ENCODE results near the gene STAT4. TPM values are rescaled to one million over a fixed set of nuclear protein-coding genes. Genes with fewer than 3 reads are reported as not detected.

Gene STAT4
- polyA plus RNA-seq, 1 experiment, result 1.5 TPM

DNA sequence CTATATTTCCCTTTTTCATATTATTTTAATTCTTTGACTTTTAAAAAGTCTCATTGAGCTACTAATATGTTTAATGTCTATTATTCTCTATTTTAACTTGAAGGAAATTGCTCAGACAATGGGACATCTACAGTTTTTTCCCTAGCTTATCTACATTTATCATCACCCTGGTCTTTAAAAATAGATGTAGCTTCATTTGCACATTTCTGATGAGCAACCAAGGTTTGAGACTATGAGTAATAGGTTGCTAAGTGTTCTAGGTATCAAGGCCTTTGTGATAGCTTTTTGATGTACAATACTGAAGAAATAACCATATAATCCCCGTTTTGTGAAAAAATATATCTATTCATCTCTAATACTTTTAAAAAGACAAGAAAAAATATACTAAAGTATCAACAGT lies 47.0 kb downstream of the STAT4 start:
- ChIA-PET POLR2A (no interaction called here), CTCF (interaction anchor here (0.5 to 1.1 kb wide), 3 partner anchors 13 to 743 kb away, joined by 3 read pairs; partner anchors contain the start of gene CAVIN2)
- H3K4me3 ChIP-seq (ENCODE audit: low read depth, low read length), result no peak overlapping the region
- DNase-seq (ENCODE audit: low read depth), result no peak
- TF ChIP-seq, protein P1, sequence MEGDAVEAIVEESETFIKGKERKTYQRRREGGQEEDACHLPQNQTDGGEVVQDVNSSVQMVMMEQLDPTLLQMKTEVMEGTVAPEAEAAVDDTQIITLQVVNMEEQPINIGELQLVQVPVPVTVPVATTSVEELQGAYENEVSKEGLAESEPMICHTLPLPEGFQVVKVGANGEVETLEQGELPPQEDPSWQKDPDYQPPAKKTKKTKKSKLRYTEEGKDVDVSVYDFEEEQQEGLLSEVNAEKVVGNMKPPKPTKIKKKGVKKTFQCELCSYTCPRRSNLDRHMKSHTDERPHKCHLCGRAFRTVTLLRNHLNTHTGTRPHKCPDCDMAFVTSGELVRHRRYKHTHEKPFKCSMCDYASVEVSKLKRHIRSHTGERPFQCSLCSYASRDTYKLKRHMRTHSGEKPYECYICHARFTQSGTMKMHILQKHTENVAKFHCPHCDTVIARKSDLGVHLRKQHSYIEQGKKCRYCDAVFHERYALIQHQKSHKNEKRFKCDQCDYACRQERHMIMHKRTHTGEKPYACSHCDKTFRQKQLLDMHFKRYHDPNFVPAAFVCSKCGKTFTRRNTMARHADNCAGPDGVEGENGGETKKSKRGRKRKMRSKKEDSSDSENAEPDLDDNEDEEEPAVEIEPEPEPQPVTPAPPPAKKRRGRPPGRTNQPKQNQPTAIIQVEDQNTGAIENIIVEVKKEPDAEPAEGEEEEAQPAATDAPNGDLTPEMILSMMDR (IDR thresholded peaks at IDR 0.05; ENCODE audit: insufficient read depth, low read depth, low read length), result no peak
- H3K36me3 ChIP-seq (ENCODE audit: control insufficient read depth, insufficient read depth, low read length), result no peaks in the 10 kb centered on the region
- H3K27me3 ChIP-seq (ENCODE audit: control insufficient read depth, insufficient read depth, low read length), result no peaks in the 10 kb centered on the region

DNA sequence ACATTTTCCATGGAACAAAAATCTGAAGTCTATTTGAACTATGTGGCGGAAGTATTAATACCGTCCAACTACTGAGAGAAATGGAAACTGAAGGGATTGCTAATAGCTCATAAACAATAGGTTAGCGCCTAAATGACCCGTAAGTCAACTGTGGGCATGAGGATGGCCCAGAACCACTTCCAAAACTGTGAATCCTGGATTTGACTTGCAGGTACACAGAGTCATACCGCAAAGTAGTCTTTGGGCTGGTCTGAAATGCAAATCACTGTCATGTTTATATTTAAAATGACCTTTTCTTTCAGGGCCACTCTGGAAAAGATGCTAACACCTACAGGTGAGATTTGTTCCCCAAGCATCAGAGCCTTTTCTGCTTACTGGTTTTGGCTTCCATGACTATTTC lies 50.6 kb downstream of the STAT4 start:
- TF ChIP-seq, protein P1 (IDR thresholded peaks at IDR 0.05; ENCODE audit: insufficient read depth, low read depth, low read length), result no peak
- Histone ChIP-seq H3K27me3 (ENCODE audit: control insufficient read depth, insufficient read depth, low read length) (no peaks in the 10 kb centered on the region), H3K4me3 (ENCODE audit: low read depth, low read length) (no peak overlapping the region), H3K36me3 (ENCODE audit: control insufficient read depth, insufficient read depth, low read length) (no peaks in the 10 kb centered on the region)
- CTCF ChIA-PET, result no interaction called here
- DNase-seq (ENCODE audit: low read depth), result no peak
- POLR2A ChIA-PET, result no interaction called here

DNA sequence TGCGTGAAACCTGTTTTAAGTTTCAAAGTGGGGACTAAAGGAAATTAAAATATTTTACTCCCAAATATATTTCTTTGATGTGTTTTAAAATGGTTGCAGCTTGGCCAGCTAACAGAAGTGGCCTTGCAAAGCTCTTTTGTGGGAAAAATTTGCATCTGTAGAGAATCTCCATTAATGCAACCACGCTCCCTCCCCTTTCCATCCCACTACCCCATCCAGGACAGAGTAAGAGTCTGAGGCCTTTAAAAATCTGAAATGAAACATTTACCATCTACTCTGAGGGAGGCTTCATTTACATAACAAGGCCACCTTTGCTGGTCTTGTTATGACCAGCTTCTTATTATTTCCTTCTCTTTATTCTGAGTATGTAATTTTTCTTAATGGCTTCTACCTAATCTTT lies 63.5 kb downstream of the STAT4 start:
- no peak for DNase-seq (ENCODE audit: low read depth)
- no peaks in the 10 kb centered on the region for H3K36me3 ChIP-seq (ENCODE audit: control insufficient read depth, insufficient read depth, low read length)
- POLR2A ChIA-PET, result no interaction called here
- CTCF ChIA-PET, result no interaction called here
- no peak overlapping the region for H3K4me3 ChIP-seq (ENCODE audit: low read depth, low read length)
- TF ChIP-seq, protein P1 (IDR thresholded peaks at IDR 0.05; ENCODE audit: insufficient read depth, low read depth, low read length), result no peak
- H3K27me3 ChIP-seq (ENCODE audit: control insufficient read depth, insufficient read depth, low read length), result no peaks in the 10 kb centered on the region; the same call in 1 of the 2 replicates

DNA sequence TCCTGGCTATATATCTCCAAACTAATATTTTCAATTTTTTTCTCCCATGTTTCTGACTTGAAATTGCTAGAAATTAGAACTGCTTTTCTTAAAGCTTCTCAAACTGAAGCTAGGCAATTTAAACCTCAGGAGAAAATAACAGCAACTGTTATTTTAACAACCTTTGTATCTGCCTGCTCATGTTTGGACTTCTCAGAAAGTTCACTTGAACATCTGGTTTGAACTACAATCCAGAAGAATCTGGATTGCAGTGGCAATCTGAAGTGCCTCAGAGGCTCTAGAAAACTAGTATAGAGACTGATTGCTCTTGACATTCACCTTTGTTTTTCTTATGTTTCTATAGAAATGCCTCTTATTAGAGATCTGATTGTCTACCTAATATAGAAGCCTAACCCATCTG lies 64.1 kb downstream of the STAT4 start:
- H3K27me3 ChIP-seq (ENCODE audit: control insufficient read depth, insufficient read depth, low read length), result no peaks in the 10 kb centered on the region
- H3K4me3 ChIP-seq (ENCODE audit: low read depth, low read length), result no peak overlapping the region
- TF ChIP-seq, protein P1 (IDR thresholded peaks at IDR 0.05; ENCODE audit: insufficient read depth, low read depth, low read length), result no peak
- DNase-seq (ENCODE audit: low read depth), result no peak
- ChIA-PET CTCF (no interaction called here), POLR2A (no interaction called here)
- H3K36me3 ChIP-seq (ENCODE audit: control insufficient read depth, insufficient read depth, low read length), result no peaks in the 10 kb centered on the region

DNA sequence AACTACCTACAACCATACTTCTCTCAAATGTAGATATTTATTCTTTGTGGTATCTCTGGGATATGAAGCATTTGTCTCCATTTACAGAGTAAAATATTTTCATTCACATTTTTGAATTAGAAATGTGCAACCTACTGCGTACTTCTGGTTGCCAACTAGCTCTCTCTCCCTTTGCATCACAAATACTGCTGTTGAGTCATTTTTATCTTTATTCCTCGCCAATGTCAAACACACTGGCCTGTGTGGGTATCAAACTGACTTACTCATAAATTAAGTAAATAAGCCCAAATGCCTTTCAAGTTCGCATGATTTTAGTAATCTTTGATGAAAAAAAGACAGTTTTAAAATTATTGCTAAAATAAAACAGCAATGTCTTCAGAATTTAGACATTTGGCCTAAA lies 67.3 kb downstream of the STAT4 start:
- TF ChIP-seq, protein P1 (IDR thresholded peaks at IDR 0.05; ENCODE audit: insufficient read depth, low read depth, low read length), result no peak
- DNase-seq (ENCODE audit: low read depth), result no peak
- H3K27me3 ChIP-seq (ENCODE audit: control insufficient read depth, insufficient read depth, low read length), result no peaks in the 10 kb centered on the region
- no peak overlapping the region for H3K4me3 ChIP-seq (ENCODE audit: low read depth, low read length)
- no peaks in the 10 kb centered on the region for H3K36me3 ChIP-seq (ENCODE audit: control insufficient read depth, insufficient read depth, low read length)
- ChIA-PET CTCF (interaction anchor here (1.3 kb wide), 1 partner anchor 438 kb away, joined by 4 read pairs; no protein-coding TSS in a partner anchor), POLR2A (no interaction called here)

All from BJ (cell line).